ENCODE measurements around the gene RTN4RL1.

The RTN4RL1 gene, protein sequence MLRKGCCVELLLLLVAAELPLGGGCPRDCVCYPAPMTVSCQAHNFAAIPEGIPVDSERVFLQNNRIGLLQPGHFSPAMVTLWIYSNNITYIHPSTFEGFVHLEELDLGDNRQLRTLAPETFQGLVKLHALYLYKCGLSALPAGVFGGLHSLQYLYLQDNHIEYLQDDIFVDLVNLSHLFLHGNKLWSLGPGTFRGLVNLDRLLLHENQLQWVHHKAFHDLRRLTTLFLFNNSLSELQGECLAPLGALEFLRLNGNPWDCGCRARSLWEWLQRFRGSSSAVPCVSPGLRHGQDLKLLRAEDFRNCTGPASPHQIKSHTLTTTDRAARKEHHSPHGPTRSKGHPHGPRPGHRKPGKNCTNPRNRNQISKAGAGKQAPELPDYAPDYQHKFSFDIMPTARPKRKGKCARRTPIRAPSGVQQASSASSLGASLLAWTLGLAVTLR

DNA sequence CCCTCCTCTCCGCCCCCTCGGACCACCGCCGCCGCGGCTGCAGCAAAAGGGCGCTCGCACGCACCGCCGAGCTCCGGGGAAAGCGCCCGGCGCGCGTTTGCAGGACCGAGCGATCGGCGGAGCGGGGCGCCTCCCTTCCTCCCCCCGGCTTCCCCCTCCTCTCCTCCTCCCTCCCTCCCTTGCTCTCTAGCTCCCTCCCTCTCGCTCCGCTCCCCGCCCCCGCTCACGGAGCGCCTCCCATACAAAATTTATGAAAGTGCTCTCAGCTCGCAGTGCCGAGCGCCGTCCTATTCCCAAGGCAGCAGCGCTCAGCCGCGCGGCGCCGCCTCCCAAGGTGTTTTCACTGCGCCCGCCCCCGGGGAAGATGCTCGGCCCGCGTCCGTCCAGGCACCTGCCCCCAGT lies at the start of gene RTN4RL1:
RTN4RL1 (minus strand) TSS at position 115 of the 402 bp plus-strand sequence. CDS start 469 bp downstream, outside the sequence.
- peak; percentile 37 to 39 for DNase-seq

DNA sequence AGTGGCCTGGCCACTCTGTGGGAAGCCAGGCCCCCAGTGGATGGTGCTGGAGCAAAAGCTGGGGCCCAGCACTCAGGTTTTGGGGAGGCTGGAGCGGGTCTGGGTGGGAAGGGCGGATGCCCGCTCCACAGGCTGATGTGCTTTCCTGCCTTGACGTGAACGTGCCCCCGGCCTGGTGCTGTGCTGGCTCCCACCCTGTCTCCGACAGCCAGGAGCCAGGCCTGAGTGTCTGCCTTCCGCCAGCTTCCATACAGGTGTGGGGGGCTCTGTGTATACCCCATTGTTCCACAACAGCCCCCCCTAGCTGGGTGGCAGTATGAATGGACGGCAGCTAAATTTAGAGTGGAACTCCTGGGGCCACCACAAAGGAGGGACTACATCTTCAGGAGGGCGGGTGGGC lies 49.8 kb upstream of the RTN4RL1 start:
- no peak for DNase-seq

DNA sequence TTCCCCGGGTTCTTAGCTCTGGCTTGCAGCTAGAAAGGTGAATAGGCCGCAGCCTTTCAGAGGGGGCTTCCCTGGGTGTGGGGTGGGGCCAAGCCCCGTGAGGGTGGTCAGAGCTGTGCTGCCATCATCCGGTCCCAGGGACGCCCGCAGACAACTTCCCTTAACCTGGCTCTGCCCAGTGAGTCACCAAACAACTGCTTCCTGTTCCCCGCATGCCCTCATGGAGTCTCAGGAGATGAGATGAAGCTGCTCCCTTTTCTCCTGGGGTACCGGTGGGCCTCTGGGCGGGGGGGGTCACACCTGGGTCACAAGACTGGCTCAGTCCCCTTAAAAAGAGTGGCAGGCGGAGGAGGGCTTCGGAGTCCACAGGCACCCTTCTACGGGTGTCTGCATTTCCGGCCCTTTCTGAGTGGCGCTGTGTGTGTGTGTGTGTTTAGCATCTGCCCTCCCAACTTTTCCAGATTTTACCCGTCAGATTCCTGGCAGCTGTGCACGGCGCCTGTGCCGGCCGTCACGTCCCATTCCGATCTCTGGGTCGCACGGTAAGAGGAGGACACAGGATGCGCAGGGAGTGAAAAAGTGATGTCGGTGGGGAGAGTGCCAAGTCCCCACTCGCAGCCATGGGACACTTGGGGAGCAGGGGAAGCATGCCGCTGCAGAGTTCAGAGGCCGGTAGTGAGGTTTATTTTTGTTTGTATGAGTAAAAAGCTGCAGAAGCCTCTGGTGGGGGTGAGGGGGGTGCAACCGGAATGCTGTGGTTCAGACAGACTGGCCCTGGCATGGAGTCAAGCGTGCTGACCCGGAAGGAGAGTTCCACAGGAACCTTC lies 46.5 kb upstream of the RTN4RL1 start:
- no peak for DNase-seq

DNA sequence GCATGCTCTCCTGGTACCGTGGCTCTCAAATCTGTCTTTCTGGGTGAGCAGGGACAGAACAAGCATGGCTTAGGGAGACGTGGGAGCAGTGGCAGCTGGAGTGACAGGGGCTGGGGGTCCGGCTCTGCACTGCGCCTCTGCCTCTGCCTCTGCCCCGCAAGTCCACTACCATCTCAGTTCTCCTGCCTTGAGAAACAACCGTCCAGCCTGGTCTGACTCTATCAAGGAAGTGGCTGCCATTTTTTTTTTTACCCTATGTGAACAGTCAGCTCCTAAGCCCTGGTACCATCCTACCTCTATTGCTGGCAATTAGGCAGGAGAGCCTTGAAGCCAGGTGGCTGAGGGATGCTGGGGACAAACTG lies 45.9 kb upstream of the RTN4RL1 start:
- no peak for DNase-seq

DNA sequence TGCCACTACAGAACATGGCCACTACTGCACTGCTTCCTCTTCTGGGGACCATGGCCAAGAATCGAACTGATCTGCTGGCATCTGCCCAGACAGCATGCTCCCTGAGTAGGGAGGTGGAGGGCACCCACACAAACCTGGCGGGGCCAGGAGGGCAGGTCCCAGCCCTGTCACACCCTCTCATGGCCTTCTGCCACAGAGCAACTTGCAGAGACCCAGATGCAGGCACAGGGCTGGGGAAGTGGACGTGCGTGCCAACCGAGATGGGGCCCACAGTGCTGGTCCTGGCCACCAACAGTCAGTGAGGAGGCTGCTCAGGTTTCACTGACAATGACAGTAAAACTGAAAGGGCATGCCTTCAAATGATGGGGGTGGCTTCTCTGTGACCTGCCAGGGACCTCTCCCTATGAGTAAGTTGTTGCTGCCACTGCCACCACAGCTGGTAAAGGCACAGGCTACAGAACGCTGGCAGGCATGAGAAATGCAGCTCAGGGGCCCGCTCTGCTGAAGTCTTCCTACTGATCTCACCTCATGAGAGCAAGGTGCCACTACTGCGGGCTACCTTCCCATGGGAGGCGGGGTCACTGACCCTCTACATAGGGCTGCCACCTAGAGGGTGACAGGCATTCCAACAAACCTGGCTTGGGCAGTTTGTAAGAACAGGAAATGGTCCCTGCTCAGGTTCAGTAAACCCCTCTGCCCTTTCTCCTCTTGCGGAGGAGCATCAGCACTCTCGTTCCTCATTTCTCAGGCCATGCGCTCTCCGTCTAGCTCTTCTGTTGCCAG lies 45.3 kb upstream of the RTN4RL1 start:
- DNase-seq = no peak

DNA sequence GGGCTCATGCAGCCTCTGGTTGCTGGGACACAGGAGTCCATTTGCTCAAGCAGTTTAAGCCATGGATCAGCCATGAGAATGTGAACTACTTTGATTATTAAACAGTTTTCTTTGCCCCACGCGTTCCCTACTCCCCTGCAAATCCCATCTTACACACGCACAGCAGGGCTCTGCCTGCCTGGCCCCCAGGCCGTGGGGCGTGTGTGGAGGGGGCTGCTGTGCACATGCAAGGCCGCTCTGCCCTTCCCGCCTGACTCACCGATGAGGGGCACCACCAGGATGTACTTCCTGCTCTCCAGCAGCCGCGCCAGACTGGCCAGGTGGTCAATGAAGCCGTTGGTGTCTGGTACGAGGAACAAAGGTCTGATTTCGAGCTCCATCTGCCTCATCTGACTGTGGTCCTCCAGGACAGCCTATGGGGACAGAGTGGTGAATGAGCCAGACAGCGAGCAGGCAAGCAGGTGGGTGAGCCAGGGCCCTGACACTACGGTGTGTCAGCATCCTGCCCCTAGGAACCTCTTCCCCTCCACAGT lies 43.5 kb upstream of the RTN4RL1 start:
- DNase-seq = no peak

DNA sequence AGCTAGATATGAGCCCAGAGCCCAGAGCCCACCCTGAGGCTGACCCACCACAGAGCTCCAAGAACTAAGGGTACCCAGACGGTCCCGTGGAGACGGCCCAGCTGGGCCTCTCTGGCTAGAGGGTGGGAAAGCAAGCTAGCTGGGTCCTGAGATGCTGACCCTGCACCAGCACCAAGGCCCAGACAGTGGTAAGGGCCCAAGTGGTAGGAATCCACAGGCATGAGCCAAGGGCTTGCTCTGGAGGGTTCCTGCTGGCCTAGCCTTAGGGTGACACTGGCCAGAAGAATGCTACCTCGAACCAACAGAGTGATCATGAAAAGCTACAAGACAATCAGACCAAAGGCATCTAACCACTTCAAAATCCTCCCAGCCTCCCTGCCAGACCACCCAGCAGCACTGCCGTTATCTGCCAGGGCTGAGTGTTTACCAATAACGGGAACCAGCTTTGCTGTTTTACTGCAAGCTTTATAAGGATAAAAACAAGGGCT lies 42.9 kb upstream of the RTN4RL1 start:
- no peak for DNase-seq

DNA sequence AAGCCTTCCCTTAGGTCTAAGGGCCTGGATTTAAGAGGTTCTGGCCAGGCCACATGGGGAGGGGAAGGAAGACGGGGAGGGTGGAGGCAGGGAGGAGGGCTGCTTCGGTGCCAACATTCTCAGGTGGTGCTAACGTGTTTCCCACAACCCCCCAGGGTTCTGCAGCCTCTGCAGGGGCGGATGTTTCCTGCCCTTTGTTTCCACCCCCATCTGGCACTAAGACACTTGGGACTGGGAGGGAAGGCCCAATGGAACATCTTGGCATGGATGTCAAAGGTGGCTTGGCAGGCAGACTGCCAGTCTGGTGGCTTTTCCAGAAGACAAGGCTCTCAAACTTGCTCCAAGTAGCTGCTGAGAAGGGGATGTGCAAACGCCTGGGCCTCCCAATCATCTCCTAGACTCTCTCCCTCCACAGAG lies 42.5 kb upstream of the RTN4RL1 start:
- DNase-seq = no peak

DNA sequence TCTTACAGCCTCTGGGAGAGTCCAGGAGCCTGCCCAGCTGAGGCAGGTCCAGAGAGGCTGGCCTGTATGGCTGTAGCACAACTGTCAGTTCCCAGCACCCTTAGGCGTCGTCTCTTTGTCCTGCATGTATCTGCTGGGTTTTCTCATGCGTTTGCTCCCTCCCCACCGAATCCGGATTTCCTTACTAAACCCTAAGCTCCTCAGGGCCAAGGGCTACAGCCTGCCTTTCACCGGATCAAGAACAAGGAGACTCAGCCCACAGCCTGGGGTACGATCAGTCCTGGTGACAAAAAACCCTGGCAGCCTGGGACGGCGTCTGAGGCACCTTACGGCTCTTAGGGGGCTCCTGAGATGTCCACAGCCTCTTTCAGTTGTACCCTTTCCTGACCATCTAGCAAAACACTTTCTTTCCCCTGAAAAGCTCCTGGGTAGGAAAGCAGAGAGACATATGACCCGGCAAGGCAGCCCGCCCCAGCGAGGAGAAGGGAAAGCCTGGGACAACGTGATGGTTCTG lies 42.0 kb upstream of the RTN4RL1 start:
- no peak for DNase-seq

DNA sequence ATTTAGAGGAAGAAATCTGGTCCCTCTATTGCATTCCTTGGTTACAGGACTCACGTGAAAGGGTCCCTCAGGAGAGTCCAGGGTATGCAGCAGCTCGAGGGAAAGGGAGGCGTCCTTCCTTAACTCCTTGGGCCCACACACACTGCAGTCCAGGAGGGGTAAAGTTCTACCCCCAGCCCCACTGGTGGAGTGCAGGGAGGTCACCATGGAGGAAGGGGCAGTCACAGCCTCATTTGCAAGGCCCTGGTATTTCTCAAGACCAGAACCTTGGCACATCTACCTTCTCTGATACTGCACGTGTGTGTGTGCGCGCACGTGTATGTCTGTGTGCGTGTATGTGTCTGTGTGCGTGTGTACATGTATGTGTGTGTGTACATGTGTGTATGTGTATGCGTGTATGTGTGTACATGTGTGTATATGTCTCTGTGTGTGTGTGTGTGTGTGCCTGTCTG lies 40.8 kb upstream of the RTN4RL1 start:
- DNase-seq = no peak

DNA sequence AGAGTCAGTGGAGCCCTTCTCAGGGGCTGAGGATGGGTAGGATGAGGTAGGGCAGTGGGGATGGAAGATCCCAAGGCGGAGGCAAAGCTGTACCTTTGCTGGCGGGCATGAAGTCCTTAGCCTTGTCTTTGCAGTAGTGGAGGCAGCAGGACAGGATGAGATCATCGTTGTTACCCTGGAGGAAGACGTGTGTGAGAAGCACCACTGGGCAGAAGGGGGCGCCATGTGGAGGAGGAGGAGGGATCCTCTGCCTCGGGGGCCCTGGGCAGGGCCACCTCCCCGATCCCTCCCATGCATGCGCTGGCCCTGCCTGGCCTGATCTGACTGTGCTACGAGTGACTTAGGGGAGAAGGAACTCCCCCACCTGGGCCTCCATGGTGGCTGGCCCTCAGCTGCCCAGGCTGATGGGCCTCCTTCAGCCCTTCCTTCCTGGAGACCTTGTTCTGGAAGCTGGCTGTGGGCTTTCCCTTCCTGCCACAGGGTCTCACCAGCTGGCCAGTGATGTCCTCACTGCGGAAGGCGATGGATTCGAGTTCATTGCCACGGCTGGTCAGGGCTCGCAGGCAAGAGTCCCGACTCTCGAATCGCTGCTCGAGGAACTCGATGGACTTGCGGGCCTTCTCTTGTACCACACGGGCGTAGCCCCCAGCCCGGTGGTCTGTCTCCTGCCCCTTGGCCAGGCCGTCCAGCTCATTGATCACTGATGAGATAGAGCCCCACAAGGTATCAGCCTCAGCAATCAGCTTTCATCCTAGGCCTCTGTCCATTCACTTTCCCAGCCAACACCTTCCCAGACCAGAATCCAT lies 40.0 kb upstream of the RTN4RL1 start:
- DNase-seq = no peak

DNA sequence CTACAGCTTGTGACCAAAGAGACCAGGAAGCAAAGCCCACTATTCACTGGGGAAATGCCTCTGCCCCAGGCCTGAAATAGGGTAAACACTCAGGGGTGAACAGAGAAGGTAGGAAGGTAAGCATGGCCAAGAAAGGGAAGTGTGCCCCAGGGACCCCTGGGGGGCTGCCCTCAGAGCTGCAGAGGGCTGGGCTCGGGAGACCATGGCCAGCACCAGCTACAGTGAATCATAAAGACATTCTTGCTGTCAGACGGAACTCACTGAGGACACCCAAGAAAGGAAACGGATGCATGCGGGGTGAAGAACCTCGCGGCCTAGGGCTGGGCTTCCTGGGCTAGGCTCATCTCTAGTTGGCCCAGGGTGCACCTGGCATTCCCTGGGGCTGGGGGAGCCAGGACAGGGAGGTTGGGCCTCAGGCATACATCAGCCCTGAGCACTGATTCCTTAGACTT lies 39.4 kb upstream of the RTN4RL1 start:
- no peak for DNase-seq

DNA sequence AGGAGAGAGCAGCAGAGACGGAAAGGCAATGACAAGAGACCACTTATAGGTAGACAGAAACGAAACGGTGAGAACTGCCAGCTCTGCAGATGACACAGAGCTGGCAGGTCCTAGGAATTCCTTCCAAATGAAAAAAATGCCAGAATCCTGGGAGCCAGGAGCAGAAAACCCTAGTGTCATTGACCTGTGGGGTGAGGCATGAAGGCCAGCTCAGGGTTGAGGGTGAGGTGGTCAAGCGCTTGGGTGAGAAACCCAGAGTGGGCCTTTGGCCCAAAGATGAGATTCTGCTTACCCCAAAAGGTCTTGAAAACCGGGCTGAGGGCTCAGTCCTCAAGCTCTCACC lies 39.0 kb upstream of the RTN4RL1 start:
- DNase-seq = no peak

DNA sequence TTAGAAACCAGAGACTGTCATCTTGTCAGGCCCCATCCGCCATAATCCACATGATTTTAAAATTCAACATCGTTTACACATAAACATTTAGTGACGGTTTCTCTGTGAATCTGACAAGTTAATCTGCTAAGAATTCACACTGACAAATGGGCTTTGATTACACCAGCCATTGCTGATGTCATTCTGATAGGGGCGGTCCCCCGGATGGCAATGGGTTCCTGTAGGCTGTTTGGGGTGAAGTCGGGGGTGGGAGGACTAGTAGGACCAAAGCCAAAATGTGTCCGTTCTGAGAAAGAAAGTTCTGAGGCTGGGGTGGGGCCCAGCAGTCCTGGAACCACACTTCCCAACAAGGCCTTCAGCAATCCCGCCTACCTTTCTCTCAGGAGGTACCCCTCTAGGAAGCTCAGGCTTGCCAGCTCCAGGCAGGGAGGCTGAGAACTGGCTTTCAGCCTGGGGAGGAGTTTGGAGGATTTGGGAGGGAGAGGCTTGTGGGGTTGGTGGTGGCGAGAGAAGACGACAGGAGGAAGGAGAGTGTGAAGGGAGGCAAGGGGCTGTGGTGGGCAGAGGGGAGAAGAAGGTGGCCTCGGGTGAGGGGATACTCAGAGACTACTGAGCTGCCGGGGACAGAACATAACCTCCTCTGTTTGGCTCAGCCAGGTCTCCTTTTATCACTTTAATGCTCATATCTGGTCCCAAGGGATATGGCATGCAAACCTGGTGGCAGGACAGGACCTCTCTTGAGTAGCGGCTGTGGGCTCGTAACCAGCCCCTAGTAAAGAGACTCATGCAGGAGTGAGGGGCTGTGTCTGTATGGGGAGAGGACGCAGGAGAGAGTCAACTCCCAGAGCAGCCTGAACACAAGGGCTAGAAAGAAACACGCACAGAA lies 38.4 kb upstream of the RTN4RL1 start:
- DNase-seq = no peak

DNA sequence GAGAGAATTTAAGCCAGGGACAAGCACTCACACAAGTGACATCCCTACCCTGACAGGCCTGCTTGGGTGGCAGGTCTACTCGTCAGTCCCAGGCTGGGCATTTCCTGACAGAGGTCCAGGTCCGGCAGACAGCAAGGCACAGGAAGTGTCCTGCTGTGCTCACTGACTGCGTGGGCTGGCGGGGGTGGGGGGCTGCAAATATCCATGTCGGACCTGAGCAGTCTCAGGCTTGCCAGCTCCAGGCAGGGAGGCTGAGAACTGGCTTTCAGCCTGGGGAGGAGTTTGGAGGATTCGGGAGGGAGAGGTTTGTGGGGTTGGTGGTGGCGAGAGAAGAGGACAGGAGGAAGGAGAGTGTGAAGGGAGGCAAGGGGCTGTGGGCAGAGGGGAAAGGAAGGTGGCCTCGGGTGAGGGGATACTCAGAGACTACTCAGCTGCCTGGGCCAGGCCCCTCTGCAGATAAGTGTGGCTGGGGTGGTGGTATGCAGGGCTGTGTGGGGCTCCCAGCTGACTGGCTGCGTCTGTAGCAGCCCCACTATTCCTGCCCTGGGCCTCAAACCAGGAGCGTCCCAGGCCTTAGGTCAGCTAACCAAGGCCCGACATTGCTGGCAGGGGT lies 37.5 kb upstream of the RTN4RL1 start:
- no peak for DNase-seq

DNA sequence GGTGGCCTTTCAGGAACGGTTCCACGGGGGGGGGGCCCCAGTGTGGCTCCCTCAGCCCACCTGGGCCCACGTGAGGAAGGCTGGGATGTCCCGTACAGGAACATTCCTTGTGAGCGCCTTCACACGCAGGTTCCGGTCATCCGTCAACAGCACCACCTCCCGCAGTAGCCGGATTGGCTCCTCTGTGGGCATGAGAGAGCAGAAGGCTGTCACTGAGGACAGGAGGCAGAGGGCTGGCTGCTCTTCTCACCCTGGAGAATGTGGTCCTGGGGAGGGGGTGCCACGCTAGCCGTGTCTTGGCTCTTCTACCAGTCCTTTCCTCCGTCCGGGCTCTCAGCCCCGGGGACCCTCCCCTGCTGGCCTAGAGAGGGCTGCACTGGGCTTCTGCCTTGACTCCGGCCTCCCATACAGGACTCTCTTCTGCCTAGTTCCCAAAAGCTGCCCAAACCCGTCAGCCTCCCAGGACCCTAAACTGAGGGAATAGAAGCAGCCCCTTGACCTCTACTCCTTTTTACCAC lies 36.4 kb upstream of the RTN4RL1 start:
- DNase-seq = no peak

DNA sequence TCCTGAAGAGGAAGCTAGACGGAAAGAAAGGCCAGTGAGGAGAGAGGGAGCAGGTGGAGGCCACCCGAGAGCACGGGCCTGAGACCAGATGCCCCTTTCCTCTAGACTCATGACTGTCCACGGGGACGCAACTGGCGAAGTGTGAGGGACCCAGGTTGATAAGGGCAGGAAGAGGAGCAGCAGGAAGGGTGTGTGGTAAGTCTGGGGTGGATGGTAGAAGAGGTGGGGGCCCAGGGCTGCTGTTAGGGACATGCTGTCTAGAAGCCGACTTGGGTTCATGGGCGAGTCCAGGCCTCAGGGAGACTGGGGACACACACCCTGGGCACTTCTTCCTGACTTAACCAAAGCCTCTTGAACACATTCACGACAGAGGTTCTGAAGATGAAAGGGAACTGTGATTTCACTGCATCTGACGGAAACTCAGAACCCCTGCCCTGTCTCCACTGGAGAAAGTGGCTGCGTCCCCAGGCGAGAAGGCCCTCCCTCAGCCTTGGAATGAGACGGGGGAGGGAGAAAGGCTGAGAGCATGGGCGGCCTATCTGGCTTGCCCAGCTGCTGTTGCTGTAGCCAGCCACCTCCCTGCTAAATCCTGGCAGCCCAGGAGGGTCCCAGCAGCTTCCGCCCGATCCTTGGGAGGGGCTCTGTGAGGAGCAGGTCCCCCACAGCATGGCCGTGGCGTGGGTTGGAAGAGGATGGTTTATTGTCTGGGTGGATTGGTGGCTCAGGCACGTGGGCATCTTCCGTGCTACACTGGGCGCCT lies 35.7 kb upstream of the RTN4RL1 start:
- no peak for DNase-seq

DNA sequence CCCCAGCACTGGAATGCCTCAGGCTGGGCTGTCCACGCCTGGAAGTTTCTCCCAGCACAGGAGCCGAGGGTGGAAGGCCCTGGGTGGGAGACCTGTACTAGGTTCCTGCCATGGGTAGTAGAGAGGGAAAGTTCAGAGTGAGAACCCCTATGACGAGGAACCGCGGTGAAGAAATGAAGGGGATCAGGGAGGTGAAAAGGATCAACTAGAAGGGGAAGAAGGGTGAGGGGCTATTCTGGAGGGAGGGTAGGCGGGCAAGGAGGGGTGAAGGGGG lies 35.2 kb upstream of the RTN4RL1 start:
- DNase-seq = no peak
